HepG2 (cell line): Measurements from ENCODE around the gene BLVRB. TPM values are rescaled to one million over a fixed set of nuclear protein-coding genes. Genes with fewer than 3 reads are reported as not detected.

Experiments used
- ARID3A ChIP-seq: IDR thresholded peaks from 2 replicates; pipeline ENCODE4 v1.6.1; 2012; ENCODE audit warnings: low read depth, low read length, improper control_type of control experiment
- CENPT ChIP-seq: sonication (generic); formaldehyde crosslinking; IDR thresholded peaks from 2 replicates; pipeline ENCODE4 v1.8.0; 2022; ENCODE audit warnings: low read depth, mild to moderate bottlenecking, moderate library complexity, missing genetic modification reagents
- FOXP4 ChIP-seq: sonication (generic); formaldehyde crosslinking; IDR thresholded peaks from 2 replicates; pipeline ENCODE4 v1.4.0; 2020; ENCODE audit warnings: missing genetic modification reagents
- HNF4A ChIP-seq: sonication (generic); formaldehyde crosslinking; IDR thresholded peaks from 2 replicates; pipeline ENCODE4 v1.4.0; 2020; ENCODE audit warnings: missing genetic modification reagents
- JUND ChIP-seq: sonication (generic); formaldehyde crosslinking; IDR thresholded peaks from 2 replicates; pipeline ENCODE4 v1.8.0; 2022; ENCODE audit warnings: mild to moderate bottlenecking, missing genetic modification reagents
- PAF1 ChIP-seq: IDR thresholded peaks from 2 replicates; pipeline ENCODE4 v1.6.1; 2016; ENCODE audit warnings: missing genetic modification reagents, missing compliant biosample characterization
- PAX8 ChIP-seq: sonication (generic); formaldehyde crosslinking; IDR thresholded peaks from 2 replicates; pipeline ENCODE4 v1.8.0; 2022; ENCODE audit warnings: mild to moderate bottlenecking, missing genetic modification reagents, borderline replicate concordance
- PCBP1 ChIP-seq: fragments of 200-400 bp; formaldehyde crosslinking; IDR thresholded peaks from 2 replicates; pipeline ENCODE4 v1.6.1; 2017; ENCODE audit warnings: mild to moderate bottlenecking, low read depth, low read length, borderline replicate concordance
- SAFB2 ChIP-seq: sonication (generic); formaldehyde crosslinking; IDR thresholded peaks from 2 replicates; pipeline ENCODE4 v1.5.1; 2020; ENCODE audit warnings: missing genetic modification reagents, low read depth, mild to moderate bottlenecking, borderline replicate concordance
- SALL1 ChIP-seq: sonication (generic); formaldehyde crosslinking; IDR thresholded peaks from 2 replicates; pipeline ENCODE4 v1.8.0; 2022; ENCODE audit warnings: mild to moderate bottlenecking, missing genetic modification reagents
- SMYD3 ChIP-seq: sonication (generic); formaldehyde crosslinking; IDR thresholded peaks from 2 replicates; pipeline ENCODE4 v1.8.1; 2023; ENCODE audit warnings: mild to moderate bottlenecking, missing genetic modification reagents
- STAG1 ChIP-seq: sonication (generic); formaldehyde crosslinking; IDR thresholded peaks from 2 replicates; pipeline ENCODE4 v1.4.0; 2020; ENCODE audit warnings: missing genetic modification reagents
- TBX2 ChIP-seq: sonication (generic); formaldehyde crosslinking; IDR thresholded peaks from 2 replicates; pipeline ENCODE4 v1.5.0; 2020; ENCODE audit warnings: missing genetic modification reagents, mild to moderate bottlenecking, borderline replicate concordance
- ZFP37 ChIP-seq: sonication (generic); formaldehyde crosslinking; IDR thresholded peaks from 2 replicates; pipeline ENCODE4 v1.4.0; 2020; ENCODE audit warnings: missing genetic modification reagents, borderline replicate concordance
- ZFP91 ChIP-seq: sonication (generic); formaldehyde crosslinking; IDR thresholded peaks from 2 replicates; pipeline ENCODE4 v1.9.0; 2022; ENCODE audit warnings: missing genetic modification reagents, mild to moderate bottlenecking, borderline replicate concordance
- ZNF230 ChIP-seq: sonication (generic); formaldehyde crosslinking; IDR thresholded peaks from 2 replicates; pipeline ENCODE4 v1.4.0; 2020; ENCODE audit warnings: mild to moderate bottlenecking, missing genetic modification reagents
- ZNF292 ChIP-seq: sonication (generic); formaldehyde crosslinking; IDR thresholded peaks from 2 replicates; pipeline ENCODE4 v1.8.1; 2022; ENCODE audit warnings: mild to moderate bottlenecking, low read depth, missing genetic modification reagents, borderline replicate concordance
- ZNF430 ChIP-seq: sonication (generic); formaldehyde crosslinking; IDR thresholded peaks from 2 replicates; pipeline ENCODE4 v1.9.0; 2021; ENCODE audit warnings: mild to moderate bottlenecking, missing genetic modification reagents
- ZNF431 ChIP-seq: sonication (generic); formaldehyde crosslinking; IDR thresholded peaks from 2 replicates; pipeline ENCODE4 v1.9.0; 2022; ENCODE audit warnings: missing genetic modification reagents, low read depth, mild to moderate bottlenecking, borderline replicate concordance
- ZNF557 ChIP-seq: sonication (generic); formaldehyde crosslinking; IDR thresholded peaks from 2 replicates; pipeline ENCODE4 v1.4.0; 2020; ENCODE audit warnings: missing genetic modification reagents
- ZNF770 ChIP-seq: sonication (generic); formaldehyde crosslinking; IDR thresholded peaks from 2 replicates; pipeline ENCODE4 v1.5.0; 2020; ENCODE audit warnings: mild to moderate bottlenecking, missing genetic modification reagents
- ZSCAN21 ChIP-seq: sonication (generic); formaldehyde crosslinking; IDR thresholded peaks from 2 replicates; pipeline ENCODE4 v1.8.0; 2022; ENCODE audit warnings: mild to moderate bottlenecking, missing genetic modification reagents, moderate library complexity, borderline replicate concordance
- polyA plus RNA-seq, 8 experiments: library from polyadenylated mRNA; depleted of rRNA in 3 of 8; stranded (reverse) in 7 of 8; unstranded in 1 of 8; fragments of >200 nt; fragmentation: Illumina TruSeq in 4 of 8; extraction: Trizol in 4 of 8; gene quantifications; 2 replicates each; pipeline versions ENCODE4 v1.2.1 to v1.2.3, GENCODE V29; 2011 to 2016; ENCODE audit warnings: low read depth in 4 of 8, missing spikeins in 1 of 8, mixed read lengths in 1 of 8; ENCODE audit not compliant: insufficient read depth in 1 of 8
- total RNA-seq, 5 experiments: library from RNA; depleted of rRNA; stranded (reverse); fragments of >200 nt; fragmentation: Illumina TruSeq; extraction: Trizol; gene quantifications; 2 replicates each; pipeline ENCODE4 v1.2.3, GENCODE V29; 2016; ENCODE audit warnings: low read depth in 1 of 5

Gene BLVRB
- total and polyA plus RNA-seq, 2 of the 13 experiments (the other 11 are each of a cell fraction or from before 2014, with no cell fraction given), result 25.9 to 51.4 TPM

GRCh38 chr19:40433391-40434216, 31.9 kb downstream of the BLVRB start (continued):
- TF ChIP-seq CENPT (CRISPR knock-in tag) (no peak), ZNF430 (peak; percentile 37; the same call in 1 of the 2 replicates), TBX2 (CRISPR knock-in tag) (no peak), ZNF431 (CRISPR knock-in tag) (no peak), PCBP1 (no peak), ARID3A (no peak), ZFP91 (CRISPR knock-in tag) (no peak), HNF4A (CRISPR knock-in tag) (0 out of 2 replicates have a peak, but pooled peaks have one; percentile 1), SALL1 (CRISPR knock-in tag) (peak; percentile 17), ZNF770 (CRISPR knock-in tag) (peak; percentile 53; the same call in 1 of the 2 replicates), ZFP37 (no peak), ZSCAN21 (CRISPR knock-in tag) (no peak; the same call in 1 of the 2 replicates), ZNF230 (CRISPR knock-in tag) (no peak), ZNF292 (CRISPR knock-in tag) (no peak), ZNF557 (CRISPR knock-in tag) (0 out of 2 replicates have a peak, but pooled peaks have one; percentile 11), SMYD3 (no peak), JUND (CRISPR knock-in tag) (no peak), FOXP4 (CRISPR knock-in tag) (peak; percentile 34), PAX8 (CRISPR knock-in tag) (no peak), PAF1 (CRISPR knock-in tag) (no peak), STAG1 (CRISPR knock-in tag) (no peak), SAFB2 (CRISPR knock-in tag) (no peak)
